Kidney (tissue), 14 donors: Measurements from ENCODE around the gene NAGA. TPM values are rescaled to one million over a fixed set of nuclear protein-coding genes. Genes with fewer than 3 reads are reported as not detected.

ENCODE experiments used
- DNase-seq, 5 donors: peaks; one replicate each; pipeline ENCODE4 v3.0.0-alpha.2; 2013 to 2020
- FAIRE-seq: peaks from 2 replicates; lab custom pipeline; 2012; peaks lifted over from hg19 to GRCh38; lab: Jason Lieb, UNC
- H3K27ac ChIP-seq, 2 donors: one replicate each; pipeline ENCODE4 v1.7.0; 2013; ENCODE audit warnings: low read depth in 2 of 2, low read length in 2 of 2, inconsistent platforms in 1 of 2
- H3K27me3 ChIP-seq: one replicate; pipeline ENCODE4 v1.7.1; 2013; ENCODE audit warnings: low read length, inconsistent platforms; ENCODE audit not compliant: control insufficient read depth, insufficient read depth
- H3K36me3 ChIP-seq, 3 donors: one replicate each; pipeline versions ENCODE4 v1.7.0 to v1.7.1; 2013; ENCODE audit warnings: low read length in 3 of 3, control low read depth in 1 of 3, inconsistent platforms in 1 of 3; ENCODE audit not compliant: insufficient read depth in 3 of 3, control insufficient read depth in 2 of 3
- H3K4me1 ChIP-seq, 3 donors: one replicate each; pipeline versions ENCODE4 v1.7.0 to v1.7.1; 2013; ENCODE audit warnings: low read length in 3 of 3, inconsistent platforms in 1 of 3, low read depth in 1 of 3; ENCODE audit not compliant: control insufficient read depth in 2 of 3, insufficient read depth in 2 of 3
- H3K4me3 ChIP-seq, 3 donors: one replicate each; pipeline versions ENCODE4 v1.7.0 to v1.8.1; 2013; ENCODE audit warnings: low read length in 3 of 3, control low read depth in 1 of 3, inconsistent platforms in 1 of 3
- H3K9ac ChIP-seq, 3 donors: one replicate each; pipeline versions ENCODE4 v1.7.0 to v1.7.1; 2013; ENCODE audit warnings: low read length in 3 of 3, control low read depth in 1 of 3, inconsistent platforms in 1 of 3
- H3K9me3 ChIP-seq, 3 donors: one replicate each; pipeline versions ENCODE4 v1.7.0 to v1.7.1; 2013; ENCODE audit warnings: low read length in 3 of 3, control low read depth in 1 of 3, inconsistent platforms in 1 of 3; ENCODE audit not compliant: control insufficient read depth in 2 of 3, insufficient read depth in 1 of 3
- intact Hi-C: fragments of 100-400 bp; cut with DNase I; formaldehyde crosslinking; loops from one replicate; pipeline ENCODE4 v1.11.1; 2022
- polyA plus RNA-seq: library from polyadenylated mRNA; stranded (reverse); fragments of 350-450 nt; fragmentation: Illumina TruSeq; extraction: RNeasy Lipid Tissue Mini Kit (QIAGEN cat#74804); gene quantifications from one replicate; pipeline ENCODE4 v1.2.3, GENCODE V29; 2014; ENCODE audit warnings: low read depth, low replicate concordance; ENCODE audit not compliant: insufficient read depth
- total RNA-seq: library from RNA; stranded (reverse); fragmentation: NEBNext Ultra II Directional; extraction: Animal tissue kit (Norgen Biotek cat#: 25700); gene quantifications from one replicate; pipeline ENCODE4 v1.2.1, GENCODE V29; 2021
- TF ChIP-seq, protein P1 (sequence below): IDR thresholded peaks from 3 replicates; pipeline ENCODE4 v1.5.1; 2012; ENCODE audit warnings: mild to moderate bottlenecking, moderate library complexity, borderline replicate concordance; ENCODE audit not compliant: insufficient read depth; ENCODE audit errors: extremely low read depth
- donor health status: control.
- donor health status: control.
- donor health status: control.
- donor health status: control.
- donor health status: control.
- donor health status: DM: yes; HTN: yes; CAD: no.
- donor health status: Normal renal cell carcinoma (clear cell type).

NAGA gene
- total and polyA plus RNA-seq, 2 donors from 2014 or later: 27.0 to 29.8 TPM

DNA sequence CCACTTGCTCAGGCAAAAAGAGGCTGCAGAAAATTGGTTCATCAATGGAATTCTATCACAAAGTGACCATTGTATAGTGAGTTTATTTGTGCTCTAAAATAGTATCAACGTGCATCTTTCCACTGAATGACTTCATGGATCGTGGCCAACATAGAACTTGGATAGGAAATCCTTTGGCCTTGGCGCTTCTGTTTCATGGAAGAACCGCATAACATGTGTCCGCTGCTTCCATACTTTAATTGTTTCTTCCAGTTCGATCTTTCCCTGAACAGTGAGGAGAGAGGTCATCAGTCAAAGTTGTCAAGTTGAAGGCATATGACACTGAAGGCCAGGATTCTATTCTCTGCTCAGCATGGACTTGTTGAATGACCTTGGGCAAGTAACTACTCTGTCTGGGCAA lies 15.4 kb upstream of the NAGA start:
- H3K36me3 ChIP-seq: peaks cover 11 to 54% (median 27%) of the 10 kb centered on the region in 3 donors
- H3K4me3 ChIP-seq: no peak overlapping the region
- intact Hi-C loops: no loop called here
- H3K9ac ChIP-seq: no peak overlapping the region
- H3K9me3 ChIP-seq: no peaks in the 10 kb centered on the region
- peak overlapping the region in 1 of 2 donors; percentile 16 for H3K27ac ChIP-seq
- H3K4me1 ChIP-seq: peaks cover 0 to 11% (median 6%) of the 10 kb centered on the region in 3 donors
- DNase-seq (no peak), FAIRE-seq (no peak)
- no peaks in the 10 kb centered on the region for H3K27me3 ChIP-seq
- TF ChIP-seq, protein P1, sequence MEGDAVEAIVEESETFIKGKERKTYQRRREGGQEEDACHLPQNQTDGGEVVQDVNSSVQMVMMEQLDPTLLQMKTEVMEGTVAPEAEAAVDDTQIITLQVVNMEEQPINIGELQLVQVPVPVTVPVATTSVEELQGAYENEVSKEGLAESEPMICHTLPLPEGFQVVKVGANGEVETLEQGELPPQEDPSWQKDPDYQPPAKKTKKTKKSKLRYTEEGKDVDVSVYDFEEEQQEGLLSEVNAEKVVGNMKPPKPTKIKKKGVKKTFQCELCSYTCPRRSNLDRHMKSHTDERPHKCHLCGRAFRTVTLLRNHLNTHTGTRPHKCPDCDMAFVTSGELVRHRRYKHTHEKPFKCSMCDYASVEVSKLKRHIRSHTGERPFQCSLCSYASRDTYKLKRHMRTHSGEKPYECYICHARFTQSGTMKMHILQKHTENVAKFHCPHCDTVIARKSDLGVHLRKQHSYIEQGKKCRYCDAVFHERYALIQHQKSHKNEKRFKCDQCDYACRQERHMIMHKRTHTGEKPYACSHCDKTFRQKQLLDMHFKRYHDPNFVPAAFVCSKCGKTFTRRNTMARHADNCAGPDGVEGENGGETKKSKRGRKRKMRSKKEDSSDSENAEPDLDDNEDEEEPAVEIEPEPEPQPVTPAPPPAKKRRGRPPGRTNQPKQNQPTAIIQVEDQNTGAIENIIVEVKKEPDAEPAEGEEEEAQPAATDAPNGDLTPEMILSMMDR: no peak

DNA sequence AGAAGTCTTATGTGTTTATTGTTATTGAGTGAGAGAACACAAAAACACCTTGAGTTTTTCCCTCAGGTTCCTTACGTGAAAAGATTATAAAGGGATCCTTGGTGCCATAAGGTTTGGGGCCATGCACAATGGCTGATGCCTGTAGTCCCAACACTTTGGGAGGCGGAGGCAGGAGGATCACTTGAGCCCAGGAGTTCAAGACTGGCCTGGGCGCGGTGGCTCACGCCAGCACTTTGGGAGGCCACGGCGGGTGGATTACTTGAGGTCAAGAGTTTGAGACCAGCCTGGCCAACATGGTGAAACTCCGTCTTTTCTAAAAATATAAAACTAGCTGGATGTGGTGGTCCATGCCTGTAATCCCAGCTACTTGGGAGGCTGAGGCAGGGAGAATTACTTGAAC lies 14.3 kb upstream of the NAGA start:
- Histone ChIP-seq H3K27ac (no peak overlapping the region), H3K9ac (no peak overlapping the region), H3K9me3 (no peaks in the 10 kb centered on the region), H3K4me3 (no peak overlapping the region), H3K4me1 (peaks cover 0 to 14% (median 10%) of the 10 kb centered on the region in 3 donors), H3K36me3 (peaks cover 11 to 54% (median 27%) of the 10 kb centered on the region in 3 donors), H3K27me3 (no peaks in the 10 kb centered on the region)
- TF ChIP-seq, protein P1: no peak
- no peak for FAIRE-seq
- no peak for DNase-seq
- intact Hi-C loops: no loop called here

DNA sequence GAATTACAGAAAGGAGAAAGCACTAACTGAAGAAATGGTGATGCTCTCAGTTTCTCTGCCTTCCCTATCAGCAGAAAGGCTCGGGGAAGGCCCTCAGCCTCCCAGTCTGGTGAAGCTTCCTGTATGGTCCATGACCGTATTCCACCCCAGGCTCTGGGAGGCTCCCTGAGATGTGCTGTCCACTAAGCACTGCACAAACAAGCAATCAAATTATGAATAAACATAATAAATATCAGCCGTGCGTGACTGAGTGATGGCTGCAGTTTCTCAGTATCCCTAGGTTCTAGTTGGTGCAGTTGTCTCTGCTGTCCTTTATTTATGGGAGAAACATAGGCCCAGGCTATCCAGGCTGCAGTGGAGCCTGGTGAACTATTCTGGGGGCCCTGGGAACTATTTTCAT lies 12.5 kb upstream of the NAGA start:
- no peak overlapping the region for H3K27ac ChIP-seq
- H3K9ac ChIP-seq: no peak overlapping the region
- H3K27me3 ChIP-seq: no peaks in the 10 kb centered on the region
- peaks cover 11 to 47% (median 27%) of the 10 kb centered on the region in 3 donors for H3K36me3 ChIP-seq
- DNase-seq (peak in 1 of 5 donors; percentile 5), FAIRE-seq (no peak)
- intact Hi-C loops: no loop called here
- TF ChIP-seq, protein P1: no peak
- no peak overlapping the region for H3K4me3 ChIP-seq
- H3K4me1 ChIP-seq: peaks cover 5 to 24% (median 10%) of the 10 kb centered on the region in 3 donors
- H3K9me3 ChIP-seq: no peaks in the 10 kb centered on the region

DNA sequence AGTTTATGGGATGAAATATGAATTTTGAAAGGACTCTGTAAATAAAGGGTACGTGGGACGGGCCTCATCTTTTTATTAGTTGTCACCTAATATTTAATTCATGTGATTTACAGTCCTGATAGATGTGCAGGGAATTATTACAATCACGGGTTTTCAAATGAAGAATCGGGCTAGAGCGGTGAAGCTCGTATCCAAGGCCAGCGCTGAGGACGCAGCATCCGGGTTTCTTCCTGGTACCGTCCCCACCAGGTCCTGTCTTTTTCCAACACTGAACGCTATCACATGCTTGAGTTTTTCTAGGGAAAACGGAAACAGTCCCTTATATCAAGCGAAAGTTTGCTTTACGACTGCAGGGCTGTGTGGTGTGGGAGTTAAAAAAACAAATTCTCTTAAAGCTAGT lies 9.7 kb upstream of the NAGA start:
- TF ChIP-seq, protein P1: no peak
- H3K4me1 ChIP-seq: peaks cover 5 to 21% (median 11%) of the 10 kb centered on the region in 3 donors

More for the DNA sequence above, 9.7 kb upstream of the NAGA start:
- Histone ChIP-seq H3K27ac (peak overlapping the region; percentile 94 to 99), H3K9ac (peak overlapping the region; percentile 42 to 83 (median 74)), H3K27me3 (no peaks in the 10 kb centered on the region), H3K36me3 (peaks cover 3 to 27% (median 11%) of the 10 kb centered on the region in 3 donors), H3K9me3 (no peaks in the 10 kb centered on the region), H3K4me3 (peak overlapping the region; percentile 89 to 97 (median 89))
- FAIRE-seq (no peak), DNase-seq (peak in 3 of 5 donors; percentile 48 to 77 (median 64))
- intact Hi-C loops: no loop called here
